Measurements from ENCODE around the gene ATP8A2. TPM values are rescaled to one million over a fixed set of nuclear protein-coding genes. Genes with fewer than 3 reads are reported as not detected.
"Not testable (repeated sequence)": the region's sequence is repeated elsewhere in the genome, so short reads cannot be mapped to it uniquely, and the experiment has no call there.

The ATP8A2 gene
- total RNA-seq, 1 donor from 2014 or later: 1.9 TPM

DNA sequence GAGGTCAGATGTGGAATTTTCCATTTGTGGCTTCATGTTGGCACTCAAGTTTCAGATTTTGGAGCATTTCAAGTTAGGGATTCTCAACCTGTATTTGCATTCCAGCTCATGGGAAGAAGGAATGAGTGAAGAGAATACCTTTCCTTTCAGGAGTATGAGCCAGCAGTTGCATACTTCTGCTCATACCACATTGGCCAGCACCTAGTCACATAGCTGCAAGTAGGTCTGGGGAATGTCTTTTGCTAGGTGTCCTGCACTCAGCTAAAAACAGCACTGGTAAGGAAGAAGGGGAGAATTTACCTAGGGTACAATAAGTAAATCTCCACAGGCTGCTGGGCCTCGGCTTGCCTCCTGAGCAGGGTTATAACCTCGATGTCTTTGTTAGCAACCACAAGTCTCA lies 24.6 kb upstream of the ATP8A2 start:
- H3K27me3 ChIP-seq: no peaks in the 10 kb centered on the region
- no peaks in the 10 kb centered on the region for H3K9me3 ChIP-seq
- no peaks in the 10 kb centered on the region for H3K4me1 ChIP-seq
- H3K36me3 ChIP-seq: no peaks in the 10 kb centered on the region
- no peak overlapping the region for H3K27ac ChIP-seq
- ATAC-seq: peak; percentile 64
- intact Hi-C loops (cut with DNase I): no loop called here
- no peak for DNase-seq
- no peak overlapping the region for H3K4me3 ChIP-seq
- TF ChIP-seq, protein P1, sequence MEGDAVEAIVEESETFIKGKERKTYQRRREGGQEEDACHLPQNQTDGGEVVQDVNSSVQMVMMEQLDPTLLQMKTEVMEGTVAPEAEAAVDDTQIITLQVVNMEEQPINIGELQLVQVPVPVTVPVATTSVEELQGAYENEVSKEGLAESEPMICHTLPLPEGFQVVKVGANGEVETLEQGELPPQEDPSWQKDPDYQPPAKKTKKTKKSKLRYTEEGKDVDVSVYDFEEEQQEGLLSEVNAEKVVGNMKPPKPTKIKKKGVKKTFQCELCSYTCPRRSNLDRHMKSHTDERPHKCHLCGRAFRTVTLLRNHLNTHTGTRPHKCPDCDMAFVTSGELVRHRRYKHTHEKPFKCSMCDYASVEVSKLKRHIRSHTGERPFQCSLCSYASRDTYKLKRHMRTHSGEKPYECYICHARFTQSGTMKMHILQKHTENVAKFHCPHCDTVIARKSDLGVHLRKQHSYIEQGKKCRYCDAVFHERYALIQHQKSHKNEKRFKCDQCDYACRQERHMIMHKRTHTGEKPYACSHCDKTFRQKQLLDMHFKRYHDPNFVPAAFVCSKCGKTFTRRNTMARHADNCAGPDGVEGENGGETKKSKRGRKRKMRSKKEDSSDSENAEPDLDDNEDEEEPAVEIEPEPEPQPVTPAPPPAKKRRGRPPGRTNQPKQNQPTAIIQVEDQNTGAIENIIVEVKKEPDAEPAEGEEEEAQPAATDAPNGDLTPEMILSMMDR (IDR thresholded peaks at IDR 0.05): no peak

DNA sequence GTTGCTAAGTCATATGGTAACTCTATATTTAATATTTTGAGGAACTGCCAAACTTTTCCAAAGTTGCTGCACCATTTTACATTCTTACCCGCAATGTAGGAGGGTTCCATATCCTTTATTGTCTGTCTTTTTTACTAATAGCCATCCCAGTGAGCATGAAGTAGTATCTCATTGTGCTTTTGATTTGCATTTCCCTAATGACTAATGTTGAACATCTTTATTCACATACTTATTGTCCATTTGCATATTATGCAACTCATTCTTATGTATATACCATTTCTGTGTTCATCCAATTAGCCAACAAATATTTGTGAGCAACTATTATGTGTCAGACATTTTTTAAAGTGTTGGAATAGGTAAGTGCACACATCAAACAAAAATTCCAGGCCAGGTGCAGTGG lies 20.4 kb upstream of the ATP8A2 start:
- intact Hi-C loops (cut with DNase I): no loop called here
- H3K27ac ChIP-seq: no peak overlapping the region
- no peak for DNase-seq
- H3K27me3 ChIP-seq: peaks cover 13% of the 10 kb centered on the region
- no peak overlapping the region for H3K4me3 ChIP-seq
- TF ChIP-seq, protein P1 (IDR thresholded peaks at IDR 0.05): no peak
- H3K36me3 ChIP-seq: no peaks in the 10 kb centered on the region
- H3K4me1 ChIP-seq: no peaks in the 10 kb centered on the region
- no peak for ATAC-seq
- H3K9me3 ChIP-seq: no peaks in the 10 kb centered on the region

DNA sequence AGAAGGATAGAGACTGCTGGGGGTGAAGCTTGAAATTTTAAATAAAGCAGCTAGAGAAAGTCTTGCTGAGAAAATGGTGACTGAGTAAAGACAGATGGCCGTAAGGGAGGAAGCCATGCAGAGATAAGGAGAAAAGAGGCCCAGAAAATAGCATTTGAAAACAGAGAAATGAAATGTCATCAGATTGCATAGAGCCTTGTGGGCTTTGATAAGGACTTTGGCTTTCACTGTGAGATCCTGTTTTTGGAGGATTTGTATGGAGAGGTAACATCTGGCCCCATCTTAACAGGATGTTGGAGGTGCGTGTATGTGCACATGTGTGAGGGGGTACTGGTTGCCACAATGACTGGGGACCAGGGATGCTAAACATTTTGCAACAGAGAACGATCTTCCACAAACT lies 19.5 kb upstream of the ATP8A2 start:
- TF ChIP-seq, protein P1 (IDR thresholded peaks at IDR 0.05): no peak
- Histone ChIP-seq H3K9me3 (no peaks in the 10 kb centered on the region), H3K27me3 (peaks cover 13% of the 10 kb centered on the region), H3K4me1 (no peaks in the 10 kb centered on the region), H3K27ac (no peak overlapping the region), H3K36me3 (no peaks in the 10 kb centered on the region), H3K4me3 (no peak overlapping the region)
- DNase-seq (no peak), ATAC-seq (no peak)
- intact Hi-C loops (cut with DNase I): no loop called here

DNA sequence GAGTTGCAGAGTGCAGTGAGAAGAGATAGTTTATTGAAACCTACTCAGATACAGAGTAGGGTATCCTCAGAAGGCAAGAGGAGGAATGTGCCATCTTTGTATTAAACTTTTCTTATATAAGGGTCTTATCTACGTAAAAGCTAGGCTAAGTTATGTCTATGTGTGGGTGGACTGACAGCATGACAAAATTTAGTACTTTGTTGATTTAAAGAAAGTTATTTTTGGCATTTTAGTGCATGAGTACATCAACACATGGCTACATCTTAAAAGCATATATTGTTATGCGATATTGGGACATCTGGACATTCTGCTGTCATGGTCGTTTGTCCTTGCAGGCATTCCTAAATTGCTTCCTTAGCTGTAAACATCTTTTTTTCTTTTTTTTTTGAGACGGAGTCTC lies 19.0 kb upstream of the ATP8A2 start:
- ATAC-seq (no peak), DNase-seq (no peak)
- TF ChIP-seq, protein P1 (IDR thresholded peaks at IDR 0.05): no peak
- no peaks in the 10 kb centered on the region for H3K36me3 ChIP-seq
- intact Hi-C loops (cut with DNase I): no loop called here
- H3K4me1 ChIP-seq: no peaks in the 10 kb centered on the region
- no peak overlapping the region for H3K4me3 ChIP-seq
- H3K9me3 ChIP-seq: no peaks in the 10 kb centered on the region
- no peak overlapping the region for H3K27ac ChIP-seq
- peaks cover 13% of the 10 kb centered on the region for H3K27me3 ChIP-seq

DNA sequence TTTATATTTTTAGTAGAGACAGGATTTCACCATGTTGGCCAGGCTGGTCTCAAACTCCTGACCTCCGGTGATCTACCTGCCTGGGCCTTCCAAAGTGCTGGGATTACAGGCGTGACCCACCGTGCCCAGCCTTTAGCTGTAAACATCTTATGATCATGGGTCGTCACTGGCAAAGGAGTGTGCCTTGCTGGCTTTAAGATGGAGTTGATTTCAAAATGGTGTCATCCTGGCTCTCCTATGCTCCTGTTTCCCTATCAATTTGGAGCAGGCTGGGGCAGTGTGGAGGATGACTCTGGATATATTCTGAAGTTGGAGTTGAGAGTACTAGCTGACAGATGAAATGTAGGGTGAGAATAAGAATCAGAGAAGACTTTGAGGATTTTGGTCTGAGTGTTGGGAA lies 18.4 kb upstream of the ATP8A2 start:
- Histone ChIP-seq H3K4me3 (no peak overlapping the region), H3K27me3 (peaks cover 13% of the 10 kb centered on the region), H3K9me3 (no peaks in the 10 kb centered on the region), H3K27ac (no peak overlapping the region), H3K4me1 (no peaks in the 10 kb centered on the region), H3K36me3 (no peaks in the 10 kb centered on the region)
- no peak for DNase-seq
- ATAC-seq: no peak
- intact Hi-C loops (cut with DNase I): no loop called here
- TF ChIP-seq, protein P1 (IDR thresholded peaks at IDR 0.05): no peak

DNA sequence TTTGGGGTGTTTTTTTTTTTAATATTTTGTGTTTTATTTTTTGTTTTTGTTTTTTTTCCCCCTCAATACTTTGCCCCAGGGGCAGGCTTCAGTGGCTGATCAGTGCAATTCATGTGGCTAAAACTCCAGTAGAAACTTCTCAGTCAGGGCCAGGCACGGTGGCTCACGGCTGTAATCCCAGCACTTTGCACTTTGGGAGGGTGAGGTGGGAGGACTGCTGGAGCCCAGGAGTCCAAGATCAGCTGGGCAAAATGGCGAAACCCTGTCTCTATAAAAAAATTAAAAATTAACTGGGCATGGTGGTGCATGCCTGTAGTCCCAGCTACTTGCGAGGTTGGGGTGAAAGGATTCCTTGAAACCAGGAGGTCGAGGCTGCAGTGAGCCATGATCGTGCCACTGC lies 17.4 kb upstream of the ATP8A2 start:
- Histone ChIP-seq H3K4me1 (no peaks in the 10 kb centered on the region), H3K9me3 (no peaks in the 10 kb centered on the region), H3K36me3 (no peaks in the 10 kb centered on the region), H3K27me3 (peaks cover 13% of the 10 kb centered on the region), H3K27ac (no peak overlapping the region), H3K4me3 (no peak overlapping the region)
- intact Hi-C loops (cut with DNase I): no loop called here
- DNase-seq (no peak), ATAC-seq (no peak)
- TF ChIP-seq, protein P1 (IDR thresholded peaks at IDR 0.05): no peak

DNA sequence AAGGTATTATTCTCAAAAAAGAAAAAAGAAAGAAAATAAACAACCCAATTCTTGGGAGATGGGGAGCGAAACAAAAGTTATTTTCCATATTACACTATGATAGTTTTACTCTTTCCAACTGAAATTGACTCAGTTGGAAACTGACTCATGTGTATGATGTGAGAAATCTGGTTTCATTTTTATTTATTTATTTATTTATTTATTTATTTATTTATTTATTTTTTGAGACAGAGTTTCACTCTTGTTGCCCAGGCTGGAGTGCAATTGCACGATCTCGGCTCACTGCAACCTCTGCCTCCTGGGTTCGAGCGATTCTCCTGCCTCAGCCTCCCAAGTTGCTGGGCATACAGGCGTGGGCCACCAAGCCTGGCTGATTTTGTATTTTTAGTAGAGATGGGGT lies 11.3 kb upstream of the ATP8A2 start:
- H3K27ac ChIP-seq; H3K27me3 ChIP-seq; ATAC-seq; H3K36me3 ChIP-seq; H3K4me3 ChIP-seq; DNase-seq; H3K9me3 ChIP-seq; intact Hi-C loops (cut with DNase I); H3K4me1 ChIP-seq: not testable (repeated sequence)

Data from upper lobe of right lung (tissue), 1 donor.